Heart left ventricle (tissue), 16 donors: Measurements from ENCODE around the gene LYSMD3. TPM values are rescaled to one million over a fixed set of nuclear protein-coding genes. Genes with fewer than 3 reads are reported as not detected.

Source experiments
- ATAC-seq, 4 donors: fragments of 200-7000 bp; cut with Tn5 transposase; one replicate each; pipeline ENCODE4 v1.9.1; 2020 to 2022; ENCODE audit warnings: moderate library complexity in 4 of 4, mild to moderate bottlenecking in 3 of 4, moderate number of reproducible peaks in 1 of 4
- DNase-seq, 5 donors: peaks; one replicate each; pipeline ENCODE4 v3.0.0-alpha.2; 2020
- H3K27ac ChIP-seq, 12 donors: fragments of 200-600 bp; sonication (generic) in 4 of 12; one replicate each; pipeline versions ENCODE4 v1.5.0 to v1.8.0; 2016 to 2022; ENCODE audit warnings: mild to moderate bottlenecking in 2 of 12
- H3K27me3 ChIP-seq, 9 donors: fragments of 200-600 bp; sonication (generic) in 2 of 9; one replicate each; pipeline versions ENCODE4 v1.5.1 to v1.8.0; 2016 to 2022; ENCODE audit warnings: mild to moderate bottlenecking in 3 of 9
- H3K36me3 ChIP-seq, 9 donors: fragments of 200-600 bp; sonication (generic) in 2 of 9; one replicate each; pipeline versions ENCODE4 v1.5.0 to v1.8.0; 2018 to 2022; ENCODE audit warnings: mild to moderate bottlenecking in 2 of 9
- H3K4me1 ChIP-seq, 12 donors: fragments of 200-600 bp; sonication (generic) in 4 of 12; one replicate each; pipeline versions ENCODE4 v1.5.0 to v1.8.0; 2016 to 2022; ENCODE audit warnings: mild to moderate bottlenecking in 3 of 12
- H3K4me3 ChIP-seq, 12 donors: fragments of 200-600 bp; sonication (generic) in 4 of 12; one replicate each; pipeline versions ENCODE4 v1.5.0 to v1.8.0; 2017 to 2022; ENCODE audit warnings: mild to moderate bottlenecking in 9 of 12, moderate library complexity in 4 of 12
- H3K9me3 ChIP-seq, 12 donors: fragments of 200-600 bp; sonication (generic) in 4 of 12; one replicate each; pipeline versions ENCODE4 v1.5.0 to v1.8.0; 2016 to 2022; ENCODE audit warnings: mild to moderate bottlenecking in 1 of 12
- CTCF ChIP-seq, 12 donors: fragments of 200-600 bp; sonication (generic) in 4 of 12; IDR thresholded peaks; one replicate each; pipeline versions ENCODE4 v1.5.0 to v1.8.0; 2018 to 2022; ENCODE audit warnings: antibody characterized with exemption in 12 of 12, mild to moderate bottlenecking in 5 of 12
- POLR2A ChIP-seq, 2 donors: fragments of 450-650 bp; IDR thresholded peaks; one replicate each; pipeline ENCODE4 v1.6.1; 2017; ENCODE audit warnings: antibody characterized with exemption in 2 of 2, mild to moderate bottlenecking in 2 of 2, moderate library complexity in 2 of 2
- WGBS, 4 donors: extraction: QIAGEN DNeasy Blood & Tissue Kit in 2 of 4; methylation state at CpG; one replicate each; pipeline versions ENCODE4 v1.1.5 to v1.1.7; 2013 to 2018; 5-methylcytosine and 5-hydroxymethylcytosine counted together
- intact Hi-C, 10 donors: fragments of 100-400 bp; cut with DNase I; formaldehyde crosslinking; loops; one replicate each; pipeline versions ENCODE4 v1.11.1 to v1.14.2; 2022
- polyA plus RNA-seq, 2 donors: library from polyadenylated mRNA; stranded (reverse); fragments of 200-250 nt; gene quantifications; one replicate each; pipeline ENCODE4 v1.2.3, GENCODE V29; 2013
- total RNA-seq, 9 donors: library from RNA; depleted of rRNA in 2 of 9; stranded (reverse); fragments of >200 nt in 2 of 9; fragmentation: NEBNext Ultra II Directional in 3 of 9; extraction: Animal tissue kit (Norgen Biotek cat#: 25700) in 3 of 9; gene quantifications; one replicate each; pipeline versions ENCODE4 v1.1.0 to v1.2.4, GENCODE V29; 2016 to 2023
- donor health status: ischemic (EF 13 %, LVEDD 7.1; RV severe dilation, severe dysfunction).
- donor health status: healthy with polysubstance abuse.
- donor health status: DM: no; HTN: yes; CAD: no.
- donor health status: DM: no; HTN: no; CAD: no.
- donor health status: ischemic (EF 25% LVEDD 6.9; RV normal size, moderate dysfunction).
- donor health status: ischemic (EF 25% LVEDD 5.7; RV mildly dilated, moderate dysfunction).
- donor health status: healthy.
- donor health status: DM: yes; HTN: yes; CAD: no.
- donor health status: ischemic (EF 35%, LVEDD 5.7; RV mildly dilated, moderate dysfunction).
- donor health status: nonischemic (EF 11% LVEDD 7.7; RV severe dilation, severe dysfunction).
- donor health status: DM: yes; HTN: yes; CAD: no.
- donor health status: PGD.
- donor health status: ischemic (EF 29% LVEDD 5.4; RV normal size, mild dysfunction).
- donor health status: nonischemic (EF 23%, LVEDD 6.1; RV moderate dilation, normal function).

The LYSMD3 gene
- total and polyA plus RNA-seq, 11 donors = 5.4 to 23.3 (median 18.4) TPM

GRCh38 chr5:90528601-90529193, 687 bp downstream of the LYSMD3 start:
- peaks cover 0 to 22% (median 13%) of the 10 kb centered on the region in 9 donors for H3K36me3 ChIP-seq
- no peaks in the 10 kb centered on the region for H3K9me3 ChIP-seq
- peaks cover 0 to 6% (median 0%) of the 10 kb centered on the region in 9 donors for H3K27me3 ChIP-seq
- DNase-seq (no peak), ATAC-seq (peak in 1 of 4 donors; percentile 4)
- peak overlapping the region; percentile 84 to 98 (median 96) for H3K27ac ChIP-seq
- intact Hi-C loops = loop anchor here (1.0 to 10.0 kb wide), 9 partner anchors 51 to 120 kb away; partner anchors contain the start of genes MBLAC2 (in 6 of the 10), POLR3G (in 6 of the 10) and CETN3 (in 2 of the 10)
- TF ChIP-seq CTCF (IDR thresholded peaks at IDR 0.05) (no peak), POLR2A (IDR thresholded peaks at IDR 0.05) (no peak)
- H3K4me3 ChIP-seq = peak overlapping the region; percentile 79 to 99 (median 94)
- 2 to 3% (median 2%) methylated on average over 18 of the region's 18 CpGs for WGBS, 4 donors
- H3K4me1 ChIP-seq = peaks cover 0 to 34% (median 27%) of the 10 kb centered on the region in 12 donors

GRCh38 chr5:90519081-90519480, 10.3 kb downstream of the LYSMD3 start:
- intact Hi-C loops = no loop called here
- ATAC-seq = no peak
- Histone ChIP-seq H3K27ac (no peak overlapping the region), H3K27me3 (no peaks in the 10 kb centered on the region), H3K4me3 (no peak overlapping the region), H3K36me3 (peaks cover 0 to 91% (median 65%) of the 10 kb centered on the region in 9 donors), H3K9me3 (no peaks in the 10 kb centered on the region), H3K4me1 (no peaks in the 10 kb centered on the region)
- TF ChIP-seq CTCF (IDR thresholded peaks at IDR 0.05) = no peak
- TF ChIP-seq POLR2A (IDR thresholded peaks at IDR 0.05) = no peak
- 91 to 95% (median 94%) methylated on average over 7 of the region's 7 CpGs for WGBS, 4 donors
- no peak for DNase-seq

GRCh38 chr5:90518661-90519060, 10.7 kb downstream of the LYSMD3 start:
- Histone ChIP-seq H3K27ac (no peak overlapping the region), H3K4me1 (no peaks in the 10 kb centered on the region), H3K27me3 (no peaks in the 10 kb centered on the region), H3K36me3 (peaks cover 0 to 87% (median 62%) of the 10 kb centered on the region in 9 donors), H3K9me3 (no peaks in the 10 kb centered on the region), H3K4me3 (no peak overlapping the region)
- no peak for ATAC-seq
- TF ChIP-seq POLR2A (IDR thresholded peaks at IDR 0.05) (no peak), CTCF (IDR thresholded peaks at IDR 0.05) (no peak)
- DNase-seq = no peak
- intact Hi-C loops = no loop called here

GRCh38 chr5:90514520-90514919, 14.9 kb downstream of the LYSMD3 start:
- no peak for TF ChIP-seq CTCF (IDR thresholded peaks at IDR 0.05)
- TF ChIP-seq POLR2A (IDR thresholded peaks at IDR 0.05) = no peak
- Histone ChIP-seq H3K9me3 (no peaks in the 10 kb centered on the region), H3K27ac (no peak overlapping the region), H3K36me3 (peaks cover 0 to 46% (median 24%) of the 10 kb centered on the region in 9 donors), H3K4me1 (no peaks in the 10 kb centered on the region), H3K27me3 (no peaks in the 10 kb centered on the region), H3K4me3 (no peak overlapping the region)
- 79 to 88% (median 85%) methylated on average over 3 of the region's 3 CpGs for WGBS, 4 donors
- DNase-seq = no peak
- intact Hi-C loops = no loop called here
- ATAC-seq = no peak
